Endothelial cell of umbilical vein (primary cell): ENCODE data around the gene C1R. TPM values are rescaled to one million over a fixed set of nuclear protein-coding genes. Genes with fewer than 3 reads are reported as not detected.

ENCODE experiments used
- BruUV-seq: library from RNA; stranded (reverse); fragments of 400-500 nt; replicated peaks from 2 replicates; lab custom pipeline; 2021; lab: Mats Ljungman, UMichigan
- CTCF ChIA-PET: fragments of 300-600, 350-600 bp; sonication (Branson Sonifier 250); formaldehyde crosslinking; loops from one replicate; lab custom pipeline; 2021; ENCODE audit warnings: antibody characterized with exemption, inconsistent platforms; lab: Charles Lee
- POLR2A ChIA-PET: fragments of 300-600, 350-600 bp; sonication (Branson Sonifier 250); formaldehyde crosslinking; loops from one replicate; lab custom pipeline; 2021; ENCODE audit warnings: antibody characterized with exemption, inconsistent platforms; lab: Charles Lee
- DNase-seq: peaks from one replicate; pipeline ENCODE4 v3.0.0-alpha.2; 2011; ENCODE audit warnings: low read depth, low spot score
- FAIRE-seq: peaks from 2 replicates; lab custom pipeline; 2011; peaks lifted over from hg19 to GRCh38; lab: Jason Lieb, UNC
- H2AFZ ChIP-seq: 2 replicates; pipeline ENCODE4 v1.6.0; 2012; ENCODE audit warnings: low read depth, low read length, control low read depth, inconsistent platforms
- H3K27ac ChIP-seq: 2 replicates; pipeline ENCODE4 v1.5.1; 2011; ENCODE audit warnings: low read depth, mild to moderate bottlenecking, control low read depth, low read length, moderate library complexity; ENCODE audit not compliant: insufficient read depth
- H3K27me3 ChIP-seq, 2 experiments: 2 replicates each; pipeline versions ENCODE4 v1.6.0 to v1.6.1; 2011; ENCODE audit warnings: low read length in 2 of 2, mixed read lengths in 1 of 2; ENCODE audit not compliant: control insufficient read depth in 2 of 2, insufficient read depth in 2 of 2
- H3K36me3 ChIP-seq, 2 experiments: 2 replicates in 1 of 2; 3 replicates in 1 of 2; pipeline ENCODE4 v1.5.1; 2011; ENCODE audit warnings: low read length in 2 of 2, mild to moderate bottlenecking in 1 of 2, moderate library complexity in 1 of 2; ENCODE audit not compliant: control insufficient read depth in 2 of 2, insufficient read depth in 2 of 2; ENCODE audit errors: extremely low read depth in 1 of 2
- H3K4me1 ChIP-seq: 3 replicates; pipeline ENCODE4 v1.5.1; 2011; ENCODE audit warnings: mild to moderate bottlenecking, low read length; ENCODE audit not compliant: control insufficient read depth, insufficient read depth; ENCODE audit errors: extremely low read depth
- H3K4me2 ChIP-seq: 2 replicates; pipeline ENCODE4 v1.6.1; 2011; ENCODE audit warnings: low read length, control low read depth, mixed read lengths; ENCODE audit not compliant: insufficient read depth
- H3K4me3 ChIP-seq, 3 experiments: fragments of 200-600 bp in 1 of 3; sonication (generic), shearing (Covaris generic) in 1 of 3; replicated peaks in 1 of 3; 2 replicates each; pipeline ENCODE4 v1.5.1; 2011 to 2016; ENCODE audit warnings: control low read depth in 3 of 3, low read length in 3 of 3, mild to moderate bottlenecking in 2 of 3, inconsistent platforms in 1 of 3, low read depth in 1 of 3, moderate library complexity in 1 of 3; ENCODE audit not compliant: insufficient read depth in 1 of 3
- H3K79me2 ChIP-seq: 2 replicates; pipeline ENCODE4 v1.6.0; 2012; ENCODE audit warnings: low read length, inconsistent platforms; ENCODE audit not compliant: control insufficient read depth, insufficient read depth
- H3K9ac ChIP-seq: replicated peaks from 2 replicates; pipeline ENCODE3; 2011; ENCODE audit warnings: low read length, control low read depth; ENCODE audit not compliant: insufficient read depth; ENCODE audit errors: extremely low read depth
- H3K9me1 ChIP-seq: replicated peaks from 3 replicates; pipeline ENCODE4 v1.6.0; 2011; ENCODE audit warnings: mild to moderate bottlenecking, low read length; ENCODE audit not compliant: control insufficient read depth, insufficient read depth; ENCODE audit errors: extremely low read depth
- H3K9me3 ChIP-seq: replicated peaks from 2 replicates; pipeline ENCODE4 v1.5.1; 2012; ENCODE audit warnings: low read length, inconsistent platforms; ENCODE audit not compliant: control insufficient read depth, insufficient read depth
- H4K20me1 ChIP-seq: replicated peaks from 2 replicates; pipeline ENCODE3; 2011; ENCODE audit warnings: mild to moderate bottlenecking, low read length; ENCODE audit not compliant: control insufficient read depth, insufficient read depth; ENCODE audit errors: extremely low read depth
- CTCF ChIP-seq, 2 donors: IDR thresholded peaks; 1 replicate in 1 of 2; 2 replicates in 1 of 2; pipeline ENCODE4 v1.5.1; 2011; ENCODE audit warnings: low read length in 2 of 2, mild to moderate bottlenecking in 2 of 2, moderate library complexity in 2 of 2, control low read depth in 1 of 2, inconsistent platforms in 1 of 2, low read depth in 1 of 2; ENCODE audit not compliant: insufficient read depth in 1 of 2; ENCODE audit errors: extremely low read depth in 1 of 2
- EZH2 ChIP-seq: IDR thresholded peaks from 2 replicates; pipeline ENCODE4 v1.6.1; 2012; ENCODE audit warnings: borderline replicate concordance, low read depth, mild to moderate bottlenecking, moderate library complexity, low read length, inconsistent platforms; ENCODE audit not compliant: severe bottlenecking
- FOS ChIP-seq: IDR thresholded peaks from 2 replicates; pipeline ENCODE4 v1.6.1; 2011; ENCODE audit warnings: mild to moderate bottlenecking, low read length, moderate library complexity, borderline replicate concordance; ENCODE audit not compliant: insufficient read depth
- GATA2 ChIP-seq: IDR thresholded peaks from 2 replicates; pipeline ENCODE4 v1.7.0; 2011; ENCODE audit warnings: low read depth, mild to moderate bottlenecking, moderate library complexity, mixed read lengths, low read length; ENCODE audit not compliant: insufficient read length, insufficient read depth
- JUN ChIP-seq: IDR thresholded peaks from 2 replicates; pipeline ENCODE4 v1.6.1; 2011; ENCODE audit warnings: borderline replicate concordance, low read depth; ENCODE audit not compliant: insufficient read length, insufficient read depth
- MAX ChIP-seq: IDR thresholded peaks from 2 replicates; pipeline ENCODE4 v1.6.1; 2011; ENCODE audit not compliant: insufficient read depth, insufficient read length
- MYC ChIP-seq: IDR thresholded peaks from one replicate; pipeline ENCODE4 v1.6.1; 2011; ENCODE audit warnings: mild to moderate bottlenecking, low read depth, low read length
- POLR2A ChIP-seq: IDR thresholded peaks from 2 replicates; pipeline ENCODE4 v1.6.1; 2012; ENCODE audit warnings: low read depth, mild to moderate bottlenecking, control low read depth, low read length
- POLR2AphosphoS5 ChIP-seq: IDR thresholded peaks from 2 replicates; pipeline ENCODE4 v1.6.1; 2012; ENCODE audit warnings: low read depth, mild to moderate bottlenecking, control low read depth, low read length, moderate library complexity; ENCODE audit not compliant: insufficient read depth
- dilution Hi-C: fragments of 300-500 bp; cut with MboI; formaldehyde crosslinking; loops from one replicate; pipeline ENCODE4 v1.15.0; 2019; ENCODE audit warnings: low sequenced_read_pairs; ENCODE audit not compliant: extremely low pct_ligation_motif_present
- intact Hi-C: fragments of 100-400 bp; cut with micrococcal nuclease; formaldehyde crosslinking; loops from one replicate; pipeline ENCODE4 v1.10.0; 2022
- polyA plus RNA-seq, 4 experiments: library from polyadenylated mRNA; depleted of rRNA in 3 of 4; stranded (reverse) in 3 of 4; unstranded in 1 of 4; fragments of >200 nt; gene quantifications; 2 replicates each; pipeline versions ENCODE4 v1.2.1 to v1.2.3, GENCODE V29; 2011 to 2012; ENCODE audit warnings: missing spikeins in 1 of 4
- total RNA-seq: library from RNA; stranded (reverse); gene quantifications from 2 replicates; pipeline ENCODE4 v1.2.3, GENCODE V29; 2021

The C1R gene
- total and polyA plus RNA-seq, 2 donors (not counting 3 experiments of a cell fraction or from before 2014, with no cell fraction given), result 3.6 to 5.8 TPM

GRCh38 chr12:7046383-7047105 is 45.7 kb downstream of the C1R start:
- dilution Hi-C loops (no loop called here), intact Hi-C loops (no loop called here)
- Histone ChIP-seq H3K4me3 (no peak overlapping the region), H3K9me3 (no peaks in the 10 kb centered on the region), H3K36me3 (no peaks in the 10 kb centered on the region), H3K4me2 (no peak overlapping the region), H3K79me2 (no peaks in the 10 kb centered on the region), H3K9me1 (no peaks in the 10 kb centered on the region), H3K27ac (no peak overlapping the region), H3K4me1 (peaks cover 6% of the 10 kb centered on the region), H4K20me1 (no peaks in the 10 kb centered on the region), H2AFZ (no peak overlapping the region), H3K27me3 (peaks cover under 1 to 2% of the 10 kb centered on the region in 2 experiments), H3K9ac (no peak overlapping the region)
- no peak for DNase-seq
- CTCF ChIA-PET, result no interaction called here
- no TSS peak for BruUV-seq
- TF ChIP-seq POLR2A (no peak), FOS (no peak), GATA2 (no peak), POLR2AphosphoS5 (no peak), JUN (no peak), MYC (no peak), CTCF (IDR thresholded peaks at IDR 0.05; ENCODE audit: extremely low read depth in 1 of 2, insufficient read depth in 1 of 2, low read depth in 1 of 2, low read length in 2 of 2) (no peak), MAX (no peak), EZH2 (no peak)
- POLR2A ChIA-PET, result no interaction called here
- FAIRE-seq, result no peak
